Measurements from ENCODE around the gene RBM33.

DNA sequence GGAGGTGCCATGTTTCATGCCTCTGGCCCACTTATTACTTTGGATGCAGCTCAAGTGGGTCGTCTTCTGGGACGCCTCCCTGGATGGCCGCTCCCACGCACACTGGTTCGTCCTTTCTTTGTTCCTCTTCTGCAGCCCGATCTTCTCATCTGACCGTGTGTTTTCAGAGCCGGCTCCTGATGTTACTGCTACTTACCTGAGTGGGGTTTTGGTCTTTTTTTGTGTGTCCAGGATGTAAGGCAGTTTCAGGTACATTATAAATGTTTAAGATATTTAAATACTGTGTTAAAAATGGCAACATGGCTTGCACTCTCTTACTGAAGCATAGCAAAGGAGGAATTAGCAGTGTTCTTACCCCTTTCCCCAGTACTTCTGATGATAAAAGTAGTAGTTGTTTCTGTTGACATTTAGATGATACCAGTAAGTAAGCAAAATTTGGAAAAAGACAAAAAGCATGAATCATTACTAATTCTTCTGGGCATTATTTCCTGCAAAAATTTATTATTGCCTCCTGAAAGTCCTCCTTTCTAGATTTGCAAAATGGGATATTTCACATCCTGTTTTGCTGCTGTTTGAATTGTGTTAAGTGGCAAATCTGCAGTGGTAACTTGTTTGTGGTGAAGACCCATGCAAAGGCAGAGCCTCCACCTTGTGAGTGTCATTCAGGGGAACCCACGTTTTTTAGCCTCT lies 108.4 kb downstream of the RBM33 start:
- TF ChIP-seq, protein P1, sequence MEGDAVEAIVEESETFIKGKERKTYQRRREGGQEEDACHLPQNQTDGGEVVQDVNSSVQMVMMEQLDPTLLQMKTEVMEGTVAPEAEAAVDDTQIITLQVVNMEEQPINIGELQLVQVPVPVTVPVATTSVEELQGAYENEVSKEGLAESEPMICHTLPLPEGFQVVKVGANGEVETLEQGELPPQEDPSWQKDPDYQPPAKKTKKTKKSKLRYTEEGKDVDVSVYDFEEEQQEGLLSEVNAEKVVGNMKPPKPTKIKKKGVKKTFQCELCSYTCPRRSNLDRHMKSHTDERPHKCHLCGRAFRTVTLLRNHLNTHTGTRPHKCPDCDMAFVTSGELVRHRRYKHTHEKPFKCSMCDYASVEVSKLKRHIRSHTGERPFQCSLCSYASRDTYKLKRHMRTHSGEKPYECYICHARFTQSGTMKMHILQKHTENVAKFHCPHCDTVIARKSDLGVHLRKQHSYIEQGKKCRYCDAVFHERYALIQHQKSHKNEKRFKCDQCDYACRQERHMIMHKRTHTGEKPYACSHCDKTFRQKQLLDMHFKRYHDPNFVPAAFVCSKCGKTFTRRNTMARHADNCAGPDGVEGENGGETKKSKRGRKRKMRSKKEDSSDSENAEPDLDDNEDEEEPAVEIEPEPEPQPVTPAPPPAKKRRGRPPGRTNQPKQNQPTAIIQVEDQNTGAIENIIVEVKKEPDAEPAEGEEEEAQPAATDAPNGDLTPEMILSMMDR (IDR thresholded peaks at IDR 0.05 in 2 of 3, conservative IDR thresholded peaks at IDR 0.05 in 1 of 3; ENCODE audit: control insufficient read depth in 2 of 3, extremely low read depth in 1 of 3, insufficient read depth in 1 of 3, low read depth in 3 of 3, low read length in 3 of 3) = no peak
- TF ChIP-seq, protein P2, sequence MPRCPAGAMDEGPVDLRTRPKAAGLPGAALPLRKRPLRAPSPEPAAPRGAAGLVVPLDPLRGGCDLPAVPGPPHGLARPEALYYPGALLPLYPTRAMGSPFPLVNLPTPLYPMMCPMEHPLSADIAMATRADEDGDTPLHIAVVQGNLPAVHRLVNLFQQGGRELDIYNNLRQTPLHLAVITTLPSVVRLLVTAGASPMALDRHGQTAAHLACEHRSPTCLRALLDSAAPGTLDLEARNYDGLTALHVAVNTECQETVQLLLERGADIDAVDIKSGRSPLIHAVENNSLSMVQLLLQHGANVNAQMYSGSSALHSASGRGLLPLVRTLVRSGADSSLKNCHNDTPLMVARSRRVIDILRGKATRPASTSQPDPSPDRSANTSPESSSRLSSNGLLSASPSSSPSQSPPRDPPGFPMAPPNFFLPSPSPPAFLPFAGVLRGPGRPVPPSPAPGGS (IDR thresholded peaks at IDR 0.05; ENCODE audit: borderline replicate concordance, insufficient read depth, low read depth, low read length, poor library complexity, severe bottlenecking) = no peak
- TF ChIP-seq HDAC2 (IDR thresholded peaks at IDR 0.05) = no peak
- no peak for TF ChIP-seq CEBPB (IDR thresholded peaks at IDR 0.05; ENCODE audit: borderline replicate concordance in 1 of 2, low read depth in 2 of 2, low read length in 2 of 2)
- TF ChIP-seq, protein P3, sequence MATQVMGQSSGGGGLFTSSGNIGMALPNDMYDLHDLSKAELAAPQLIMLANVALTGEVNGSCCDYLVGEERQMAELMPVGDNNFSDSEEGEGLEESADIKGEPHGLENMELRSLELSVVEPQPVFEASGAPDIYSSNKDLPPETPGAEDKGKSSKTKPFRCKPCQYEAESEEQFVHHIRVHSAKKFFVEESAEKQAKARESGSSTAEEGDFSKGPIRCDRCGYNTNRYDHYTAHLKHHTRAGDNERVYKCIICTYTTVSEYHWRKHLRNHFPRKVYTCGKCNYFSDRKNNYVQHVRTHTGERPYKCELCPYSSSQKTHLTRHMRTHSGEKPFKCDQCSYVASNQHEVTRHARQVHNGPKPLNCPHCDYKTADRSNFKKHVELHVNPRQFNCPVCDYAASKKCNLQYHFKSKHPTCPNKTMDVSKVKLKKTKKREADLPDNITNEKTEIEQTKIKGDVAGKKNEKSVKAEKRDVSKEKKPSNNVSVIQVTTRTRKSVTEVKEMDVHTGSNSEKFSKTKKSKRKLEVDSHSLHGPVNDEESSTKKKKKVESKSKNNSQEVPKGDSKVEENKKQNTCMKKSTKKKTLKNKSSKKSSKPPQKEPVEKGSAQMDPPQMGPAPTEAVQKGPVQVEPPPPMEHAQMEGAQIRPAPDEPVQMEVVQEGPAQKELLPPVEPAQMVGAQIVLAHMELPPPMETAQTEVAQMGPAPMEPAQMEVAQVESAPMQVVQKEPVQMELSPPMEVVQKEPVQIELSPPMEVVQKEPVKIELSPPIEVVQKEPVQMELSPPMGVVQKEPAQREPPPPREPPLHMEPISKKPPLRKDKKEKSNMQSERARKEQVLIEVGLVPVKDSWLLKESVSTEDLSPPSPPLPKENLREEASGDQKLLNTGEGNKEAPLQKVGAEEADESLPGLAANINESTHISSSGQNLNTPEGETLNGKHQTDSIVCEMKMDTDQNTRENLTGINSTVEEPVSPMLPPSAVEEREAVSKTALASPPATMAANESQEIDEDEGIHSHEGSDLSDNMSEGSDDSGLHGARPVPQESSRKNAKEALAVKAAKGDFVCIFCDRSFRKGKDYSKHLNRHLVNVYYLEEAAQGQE (IDR thresholded peaks at IDR 0.05; ENCODE audit: low read depth, low read length) = no peak
- no peak for TF ChIP-seq CHD4 (IDR thresholded peaks at IDR 0.05)
- no peak for TF ChIP-seq MXI1 (IDR thresholded peaks at IDR 0.05; ENCODE audit: low read depth, low read length)
- TF ChIP-seq BHLHE40 (IDR thresholded peaks at IDR 0.05; ENCODE audit: borderline replicate concordance in 1 of 2, low read depth in 2 of 2, low read length in 1 of 2) = no peak
- TF ChIP-seq PAX8 (IDR thresholded peaks at IDR 0.05) = no peak
- TF ChIP-seq, protein P4, sequence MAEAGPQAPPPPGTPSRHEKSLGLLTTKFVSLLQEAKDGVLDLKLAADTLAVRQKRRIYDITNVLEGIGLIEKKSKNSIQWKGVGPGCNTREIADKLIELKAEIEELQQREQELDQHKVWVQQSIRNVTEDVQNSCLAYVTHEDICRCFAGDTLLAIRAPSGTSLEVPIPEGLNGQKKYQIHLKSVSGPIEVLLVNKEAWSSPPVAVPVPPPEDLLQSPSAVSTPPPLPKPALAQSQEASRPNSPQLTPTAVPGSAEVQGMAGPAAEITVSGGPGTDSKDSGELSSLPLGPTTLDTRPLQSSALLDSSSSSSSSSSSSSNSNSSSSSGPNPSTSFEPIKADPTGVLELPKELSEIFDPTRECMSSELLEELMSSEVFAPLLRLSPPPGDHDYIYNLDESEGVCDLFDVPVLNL (IDR thresholded peaks at IDR 0.05; ENCODE audit: low read depth, low read length) = no peak
- TF ChIP-seq ZNF274 (IDR thresholded peaks at IDR 0.05; ENCODE audit: insufficient read depth, insufficient read length) = no peak
- no peak for TF ChIP-seq SP1 (IDR thresholded peaks at IDR 0.05; ENCODE audit: low read depth, low read length)
- TF ChIP-seq, protein P5, sequence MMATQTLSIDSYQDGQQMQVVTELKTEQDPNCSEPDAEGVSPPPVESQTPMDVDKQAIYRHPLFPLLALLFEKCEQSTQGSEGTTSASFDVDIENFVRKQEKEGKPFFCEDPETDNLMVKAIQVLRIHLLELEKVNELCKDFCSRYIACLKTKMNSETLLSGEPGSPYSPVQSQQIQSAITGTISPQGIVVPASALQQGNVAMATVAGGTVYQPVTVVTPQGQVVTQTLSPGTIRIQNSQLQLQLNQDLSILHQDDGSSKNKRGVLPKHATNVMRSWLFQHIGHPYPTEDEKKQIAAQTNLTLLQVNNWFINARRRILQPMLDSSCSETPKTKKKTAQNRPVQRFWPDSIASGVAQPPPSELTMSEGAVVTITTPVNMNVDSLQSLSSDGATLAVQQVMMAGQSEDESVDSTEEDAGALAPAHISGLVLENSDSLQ (IDR thresholded peaks at IDR 0.05) = peak; percentile 38; the same call in 1 of the 2 replicates
